AML-193 (cell line): ENCODE data around the gene TSPEAR.
"Not testable (repeated sequence)": the region's sequence is repeated elsewhere in the genome, so short reads cannot be mapped to it uniquely, and the experiment has no call there.

ENCODE experiments used
- DNase-seq, 2 experiments: peaks; one replicate each; lab custom pipeline; 2025; lab: John Stamatoyannopoulos, UW

TSPEAR gene

GRCh38 chr21:44684077-44684476, 27.3 kb downstream of the TSPEAR start:
- DNase-seq, result no peak

- no peak for DNase-seq
These were observed 28.7 kb downstream of the TSPEAR start for GRCh38 chr21:44682580-44683151.

GRCh38 chr21:44681861-44682579, 29.4 kb downstream of the TSPEAR start, which contains the start of gene KRTAP12-1:
Gene KRTAP12-1, minus strand, starts transcription at chr21:44682163. Its CDS starts 40 bp downstream, at chr21:44682123.
- no peak for DNase-seq

GRCh38 chr21:44681152-44681551, 30.2 kb downstream of the TSPEAR start:
- no peak for DNase-seq

- DNase-seq, result no peak
These were observed 33.5 kb downstream of the TSPEAR start for GRCh38 chr21:44677881-44678280.

- DNase-seq, result no peak
These were observed 39.5 kb downstream of the TSPEAR start for GRCh38 chr21:44671911-44672310.

- DNase-seq, result no peak
These were observed 40.5 kb downstream of the TSPEAR start for GRCh38 chr21:44670642-44671432.

GRCh38 chr21:44667612-44668011, 43.8 kb downstream of the TSPEAR start:
- no peak for DNase-seq

GRCh38 chr21:44666401-44667320, 44.7 kb downstream of the TSPEAR start, which contains the start of gene KRTAP12-2:
Gene KRTAP12-2, minus strand, starts transcription at chr21:44666927. Its CDS starts 41 bp downstream, at chr21:44666886.
- no peak for DNase-seq

GRCh38 chr21:44664691-44665090, 46.7 kb downstream of the TSPEAR start:
- DNase-seq, result no peak

- DNase-seq, result not testable (repeated sequence)
These were observed 49.8 kb downstream of the TSPEAR start for GRCh38 chr21:44661567-44661966.

- no peak for DNase-seq
These were observed 52.3 kb downstream of the TSPEAR start for GRCh38 chr21:44658913-44659595.

GRCh38 chr21:44658541-44658910, 52.8 kb downstream of the TSPEAR start:
- DNase-seq, result no peak

- DNase-seq, result no peak
These were observed 53.5 kb downstream of the TSPEAR start, which contains the start of gene KRTAP12-3 for GRCh38 chr21:44657635-44658540. Gene KRTAP12-3, plus strand, starts transcription at chr21:44657932. Its CDS starts 48 bp downstream, at chr21:44657980.

- DNase-seq, result no peak
These were observed 54.5 kb downstream of the TSPEAR start for GRCh38 chr21:44656868-44657267.

- DNase-seq, result no peak
These were observed 56.7 kb downstream of the TSPEAR start, which contains the start of gene KRTAP12-4 for GRCh38 chr21:44654576-44655175. Gene KRTAP12-4, minus strand, starts transcription at chr21:44654659. Its CDS starts 45 bp downstream, at chr21:44654614.

GRCh38 chr21:44653656-44654575, 57.5 kb downstream of the TSPEAR start:
- no peak for DNase-seq

- DNase-seq, result no peak
These were observed 58.2 kb downstream of the TSPEAR start for GRCh38 chr21:44653123-44653522.
